Endothelial cell of umbilical vein (primary cell): ENCODE measurements around the gene UFSP1.

ENCODE experiments used
- CTCF ChIP-seq, 2 donors: IDR thresholded peaks; 1 replicate in 1 of 2; 2 replicates in 1 of 2; pipeline ENCODE4 v1.5.1; 2011; ENCODE audit warnings: low read length in 2 of 2, mild to moderate bottlenecking in 2 of 2, moderate library complexity in 2 of 2, control low read depth in 1 of 2, inconsistent platforms in 1 of 2, low read depth in 1 of 2; ENCODE audit not compliant: insufficient read depth in 1 of 2; ENCODE audit errors: extremely low read depth in 1 of 2
- EZH2 ChIP-seq: IDR thresholded peaks from 2 replicates; pipeline ENCODE4 v1.6.1; 2012; ENCODE audit warnings: borderline replicate concordance, low read depth, mild to moderate bottlenecking, moderate library complexity, low read length, inconsistent platforms; ENCODE audit not compliant: severe bottlenecking
- JUN ChIP-seq: IDR thresholded peaks from 2 replicates; pipeline ENCODE4 v1.6.1; 2011; ENCODE audit warnings: borderline replicate concordance, low read depth; ENCODE audit not compliant: insufficient read length, insufficient read depth
- MAX ChIP-seq: IDR thresholded peaks from 2 replicates; pipeline ENCODE4 v1.6.1; 2011; ENCODE audit not compliant: insufficient read depth, insufficient read length
- POLR2A ChIP-seq: IDR thresholded peaks from 2 replicates; pipeline ENCODE4 v1.6.1; 2012; ENCODE audit warnings: low read depth, mild to moderate bottlenecking, control low read depth, low read length
- POLR2AphosphoS5 ChIP-seq: IDR thresholded peaks from 2 replicates; pipeline ENCODE4 v1.6.1; 2012; ENCODE audit warnings: low read depth, mild to moderate bottlenecking, control low read depth, low read length, moderate library complexity; ENCODE audit not compliant: insufficient read depth

- TF ChIP-seq CTCF (IDR thresholded peaks at IDR 0.05; ENCODE audit: extremely low read depth in 1 of 2, insufficient read depth in 1 of 2, low read depth in 1 of 2, low read length in 2 of 2), result no peak
- no peak for TF ChIP-seq JUN
- no peak for TF ChIP-seq EZH2
- no peak for TF ChIP-seq POLR2A
- TF ChIP-seq POLR2AphosphoS5, result no peak
- no peak for TF ChIP-seq MAX
Measured at GRCh38 chr7:100874300-100874576, 15.3 kb downstream of the UFSP1 start.
